ENCODE results near the gene OR2A7.
"Not testable (repeated sequence)": the region's sequence is repeated elsewhere in the genome, so short reads cannot be mapped to it uniquely, and the experiment has no call there.

OR2A7 gene

GRCh38 chr7:144252307-144252706 lies 12.3 kb downstream of the OR2A7 start:
- DNase-seq (ENCODE audit: low read depth), result not testable (repeated sequence)

GRCh38 chr7:144247674-144248330 lies 16.8 kb downstream of the OR2A7 start:
- DNase-seq (ENCODE audit: low read depth), result not testable (repeated sequence)

GRCh38 chr7:144246967-144247366 lies 17.6 kb downstream of the OR2A7 start:
- not testable (repeated sequence) for DNase-seq (ENCODE audit: low read depth)

GRCh38 chr7:144245372-144245771 lies 19.2 kb downstream of the OR2A7 start:
- DNase-seq (ENCODE audit: low read depth), result not testable (repeated sequence)

GRCh38 chr7:144239365-144239764 lies 25.2 kb downstream of the OR2A7 start, which contains the start of gene OR2A42:
Gene OR2A42 (minus strand): TSS chr7:144239605. CDS start chr7:144232843, 6,762 bp downstream.
- not testable (repeated sequence) for DNase-seq (ENCODE audit: low read depth)

- not testable (repeated sequence) for DNase-seq (ENCODE audit: low read depth)
Observed at GRCh38 chr7:144238530-144239082, 26.0 kb downstream of the OR2A7 start.

- not testable (repeated sequence) for DNase-seq (ENCODE audit: low read depth)
Observed at GRCh38 chr7:144233039-144233438, 31.6 kb downstream of the OR2A7 start.

- not testable (repeated sequence) for DNase-seq (ENCODE audit: low read depth)
Observed at GRCh38 chr7:144231027-144231426, 33.6 kb downstream of the OR2A7 start.

GRCh38 chr7:144228810-144229209 lies 35.8 kb downstream of the OR2A7 start:
- DNase-seq (ENCODE audit: low read depth), result not testable (repeated sequence)

- DNase-seq (ENCODE audit: low read depth), result not testable (repeated sequence)
Observed at GRCh38 chr7:144226866-144227265, 37.7 kb downstream of the OR2A7 start.

- DNase-seq (ENCODE audit: low read depth), result not testable (repeated sequence)
Observed at GRCh38 chr7:144223675-144224074, 40.9 kb downstream of the OR2A7 start.

GRCh38 chr7:144220531-144220930 lies 44.1 kb downstream of the OR2A7 start:
- DNase-seq (ENCODE audit: low read depth), result not testable (repeated sequence)

GRCh38 chr7:144219149-144219548 lies 45.4 kb downstream of the OR2A7 start:
- DNase-seq (ENCODE audit: low read depth), result not testable (repeated sequence)

- not testable (repeated sequence) for DNase-seq (ENCODE audit: low read depth)
Observed at GRCh38 chr7:144218581-144218980, 46.0 kb downstream of the OR2A7 start.

- not testable (repeated sequence) for DNase-seq (ENCODE audit: low read depth)
Observed at GRCh38 chr7:144217200-144217599, 47.4 kb downstream of the OR2A7 start.

Measured in CMK (cell line).